ENCODE data around the gene MVB12B.

MVB12B gene

DNA sequence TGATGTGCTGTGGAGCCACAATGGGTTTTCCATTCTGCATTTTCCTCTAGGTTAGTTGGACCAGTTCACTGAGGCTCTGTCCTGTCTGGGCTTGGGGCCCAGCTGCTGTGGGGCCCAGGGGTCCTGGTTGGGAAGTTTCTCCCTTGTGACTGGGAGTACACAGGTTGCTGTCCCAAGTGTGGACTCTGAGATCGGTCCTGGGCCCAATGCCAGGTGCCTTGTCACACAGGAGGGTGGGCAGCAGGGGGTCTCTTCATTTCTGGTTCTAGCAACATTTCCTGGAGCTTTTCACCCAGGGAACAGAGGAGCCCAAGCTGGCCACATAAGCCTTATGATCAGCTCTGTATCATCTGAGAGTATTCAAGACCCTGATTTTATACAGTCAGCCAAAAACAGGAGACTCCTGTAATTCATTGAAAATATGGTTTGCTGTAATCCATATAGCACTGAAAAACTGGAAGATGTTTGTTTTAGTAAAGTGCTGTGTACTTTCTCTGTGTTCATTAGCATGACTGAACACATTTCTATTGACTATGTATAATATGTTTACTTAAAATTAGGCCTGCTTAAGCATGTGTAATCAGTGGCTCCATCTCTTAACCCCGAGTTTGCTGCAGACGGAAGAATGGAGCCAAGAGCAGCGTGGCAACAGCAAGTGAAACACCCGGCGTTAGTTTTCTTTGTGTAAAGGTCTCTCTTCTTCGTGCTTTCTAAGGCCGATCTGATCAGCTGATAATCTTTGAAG lies 62.5 kb downstream of the MVB12B start:
- no peak for DNase-seq

DNA sequence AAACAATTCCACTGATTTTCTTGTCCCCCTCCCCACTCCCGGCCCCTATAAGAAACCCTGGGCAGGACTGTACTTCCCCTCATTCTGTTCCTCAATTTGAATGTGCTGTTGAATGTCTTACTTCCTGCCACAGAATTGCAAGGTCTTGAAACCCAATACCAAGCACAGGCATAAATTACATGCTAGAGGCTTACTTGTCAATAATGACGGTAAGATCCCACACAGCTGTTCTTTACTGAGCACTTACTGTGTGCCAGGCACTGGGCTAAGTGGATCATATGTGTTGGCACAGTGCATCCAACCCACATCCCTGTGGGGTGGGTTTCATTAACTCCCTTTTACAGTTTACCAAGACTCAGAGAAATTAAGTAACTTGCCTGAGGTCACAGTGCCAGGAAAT lies 63.4 kb downstream of the MVB12B start:
- DNase-seq, result no peak

DNA sequence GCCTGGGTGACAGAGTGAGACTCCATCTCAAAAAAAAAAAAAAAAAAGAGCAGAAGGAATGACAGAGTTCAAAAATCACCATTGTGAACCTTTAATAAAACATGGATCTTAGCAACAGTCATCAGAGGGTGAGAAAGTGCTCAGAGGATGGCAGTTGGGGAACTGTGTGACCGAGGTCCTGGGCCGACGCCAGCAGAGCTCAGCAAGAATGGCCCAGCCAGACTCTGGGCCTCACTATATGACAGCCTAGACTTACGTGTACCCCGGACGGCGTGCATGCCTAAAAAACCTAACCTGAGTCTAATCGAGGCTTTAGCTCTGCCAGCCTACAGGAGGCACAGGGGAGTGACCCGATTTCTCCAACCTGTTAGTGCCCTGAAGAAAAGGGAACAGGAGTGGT lies 64.3 kb downstream of the MVB12B start:
- peak; percentile 64 for DNase-seq

DNA sequence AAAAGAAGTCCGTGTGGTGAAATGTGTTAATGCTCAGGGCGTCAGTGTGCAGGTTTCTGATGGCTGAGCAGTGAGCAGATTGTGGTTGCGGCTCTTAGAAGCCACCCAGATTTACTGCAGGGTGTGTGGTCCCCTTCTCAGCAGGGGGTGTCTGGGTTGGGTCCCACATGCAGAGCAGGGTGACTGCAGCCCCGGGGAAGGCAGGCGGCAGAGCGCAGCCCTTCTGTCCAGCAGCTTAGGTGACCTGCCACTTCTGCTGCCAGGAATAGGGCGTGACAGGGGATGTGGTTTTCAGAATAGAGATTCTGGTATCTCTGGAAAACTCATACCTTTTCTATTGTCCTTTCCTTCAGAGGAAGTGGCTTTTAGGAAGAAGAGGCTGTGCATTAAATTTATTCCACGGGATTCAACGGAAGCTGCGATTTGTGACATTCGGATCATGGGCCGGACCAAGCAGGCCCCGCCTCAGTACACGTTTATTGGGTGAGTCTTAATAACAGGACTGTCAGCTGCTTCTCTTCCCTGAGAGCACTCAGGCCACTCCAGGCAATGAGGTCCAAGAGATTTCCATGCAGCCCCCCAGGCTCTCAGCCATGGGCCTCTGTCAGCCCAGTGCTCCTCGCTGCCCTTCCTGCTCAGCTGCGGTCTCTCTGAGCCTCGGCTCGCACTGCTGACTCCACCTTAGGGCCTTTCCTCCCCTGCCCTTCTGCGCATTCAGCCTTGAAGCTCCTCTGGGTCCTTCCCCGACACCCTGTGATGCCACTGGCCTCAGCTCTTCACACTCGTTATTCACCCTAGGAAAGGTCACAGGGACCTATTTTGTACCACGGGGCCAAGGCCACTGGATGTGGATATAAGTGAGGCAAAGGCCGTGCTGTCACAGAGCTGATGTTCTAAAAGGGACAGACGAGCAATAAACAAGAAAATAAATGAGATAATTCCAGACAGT lies 65.4 kb downstream of the MVB12B start:
- DNase-seq, result no peak

DNA sequence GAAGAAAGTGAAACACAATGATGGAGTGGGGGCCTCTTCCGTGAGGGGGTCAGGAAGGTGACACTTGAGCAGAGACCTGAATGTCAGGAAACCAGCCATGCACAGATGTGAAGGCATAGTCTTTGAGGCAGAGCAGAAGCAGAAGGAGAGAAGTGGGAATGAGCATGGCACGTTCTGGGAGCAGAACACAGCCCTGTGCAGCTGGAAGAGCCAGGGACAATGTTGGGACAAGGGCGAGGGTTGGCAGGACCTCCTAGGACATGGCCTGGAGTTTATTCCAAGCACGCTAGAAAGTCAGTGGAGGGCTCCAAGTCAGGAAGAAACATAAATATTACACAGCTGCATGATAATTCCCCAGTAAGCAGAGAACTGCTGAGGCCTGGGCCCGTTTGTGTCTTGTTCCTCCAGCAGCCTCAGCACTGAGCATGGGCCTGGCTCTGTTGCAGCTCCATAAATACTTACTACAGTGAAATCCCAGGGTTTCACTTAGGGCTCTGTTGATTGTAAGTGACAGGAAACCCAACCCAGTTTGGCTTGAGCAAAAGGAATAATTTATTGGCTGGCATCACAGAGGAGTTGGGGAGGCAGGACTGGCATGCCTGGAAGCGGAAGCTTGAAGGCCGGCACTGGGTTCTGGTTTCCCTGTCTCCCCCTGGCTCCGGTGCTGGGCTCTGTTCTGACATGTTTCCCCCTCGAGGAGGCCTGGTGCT lies 66.2 kb downstream of the MVB12B start:
- no peak for DNase-seq

DNA sequence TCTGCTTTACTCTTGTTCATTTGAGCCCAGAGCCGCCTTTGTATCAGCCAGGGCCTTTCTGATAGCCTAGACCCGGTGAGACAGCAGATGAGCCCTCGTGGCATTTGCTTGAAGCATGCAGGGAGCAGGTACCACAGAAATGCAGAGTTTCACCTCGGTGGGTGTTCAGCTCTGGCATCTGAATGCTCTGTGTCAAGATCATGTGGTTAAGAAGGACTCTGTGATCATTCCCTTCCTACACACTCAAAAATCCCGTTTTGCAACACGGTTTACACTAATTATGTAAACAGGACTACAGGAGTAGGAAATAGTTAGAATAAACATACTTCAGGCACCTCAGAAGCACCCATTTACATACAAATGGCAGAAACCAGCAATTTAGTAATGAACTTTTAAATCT lies 67.2 kb downstream of the MVB12B start:
- no peak for DNase-seq

DNA sequence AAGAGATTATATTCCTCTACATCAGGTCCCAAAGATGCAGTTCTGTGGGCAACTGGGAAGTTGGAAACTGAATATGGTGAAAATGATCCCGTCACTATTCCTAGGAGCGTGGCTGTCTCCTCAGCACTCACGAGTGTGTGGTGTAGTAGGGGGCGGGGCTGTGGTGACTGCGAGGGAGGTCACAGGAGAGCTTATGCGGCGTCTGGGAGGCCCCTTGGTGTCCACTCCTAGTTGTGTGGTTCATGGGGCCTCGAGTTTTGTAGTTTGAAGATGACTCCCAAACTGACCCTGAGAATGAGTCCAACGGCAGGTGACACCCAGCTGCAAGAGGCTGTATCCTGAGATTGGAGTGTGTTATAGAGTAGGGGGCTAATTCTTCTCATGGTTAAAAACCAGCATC lies 68.2 kb downstream of the MVB12B start:
- DNase-seq, result no peak

DNA sequence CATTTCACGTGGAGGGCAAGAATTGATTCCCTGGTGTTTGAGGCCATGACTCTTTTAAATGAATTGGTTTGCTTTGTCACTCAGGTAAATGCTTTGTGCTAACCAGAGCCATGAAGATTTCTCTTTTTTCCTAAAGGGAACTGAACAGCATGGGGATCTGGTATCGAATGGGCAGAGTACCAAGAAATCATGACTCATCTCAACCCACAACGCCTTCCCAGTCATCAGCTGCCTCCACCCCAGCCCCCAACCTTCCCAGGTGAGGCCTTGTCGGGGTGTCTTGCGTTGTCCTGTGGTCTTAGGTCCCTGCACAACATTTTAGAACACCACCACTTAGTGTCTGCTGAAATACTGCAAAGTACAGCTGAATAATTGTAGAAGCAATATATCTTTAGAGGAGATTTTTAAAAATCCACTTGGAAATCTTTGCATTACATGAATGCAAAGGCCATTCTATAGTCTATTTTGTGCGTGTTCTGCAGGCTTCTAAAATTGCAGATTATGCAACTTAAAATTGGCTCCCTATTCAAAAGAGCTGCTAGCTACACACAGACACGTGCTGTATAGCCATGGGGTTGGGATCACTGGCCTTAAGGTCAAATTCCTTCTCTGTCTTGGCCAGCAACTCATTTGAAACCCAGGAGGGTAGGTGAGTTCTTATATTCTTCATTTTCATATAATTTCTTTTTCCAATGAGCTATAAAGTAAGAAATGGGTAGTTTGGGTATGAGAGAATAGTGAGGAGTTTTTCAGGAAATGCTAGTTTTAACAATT lies 69.0 kb downstream of the MVB12B start:
- peak; percentile 42 for DNase-seq

DNA sequence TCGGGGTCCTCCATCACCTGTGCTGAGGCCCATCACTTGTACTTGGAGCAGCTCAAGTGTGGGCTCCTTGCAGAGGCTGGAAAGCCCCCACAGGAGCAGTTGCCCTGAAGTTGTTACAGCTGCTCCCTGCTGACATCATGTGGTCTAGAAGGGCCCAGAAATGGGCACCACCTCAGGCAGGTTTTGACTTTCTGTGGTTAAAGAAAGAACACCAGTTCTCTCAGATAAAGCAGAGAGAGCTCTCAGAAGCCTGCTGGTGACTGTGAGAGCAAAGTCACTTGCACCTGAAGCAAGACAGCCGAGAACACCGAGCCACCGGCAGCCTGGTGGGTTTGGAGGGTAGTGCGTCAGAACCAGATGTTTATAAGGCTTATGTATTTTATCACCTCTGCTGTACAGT lies 70.4 kb downstream of the MVB12B start:
- DNase-seq, result peak; percentile 81

DNA sequence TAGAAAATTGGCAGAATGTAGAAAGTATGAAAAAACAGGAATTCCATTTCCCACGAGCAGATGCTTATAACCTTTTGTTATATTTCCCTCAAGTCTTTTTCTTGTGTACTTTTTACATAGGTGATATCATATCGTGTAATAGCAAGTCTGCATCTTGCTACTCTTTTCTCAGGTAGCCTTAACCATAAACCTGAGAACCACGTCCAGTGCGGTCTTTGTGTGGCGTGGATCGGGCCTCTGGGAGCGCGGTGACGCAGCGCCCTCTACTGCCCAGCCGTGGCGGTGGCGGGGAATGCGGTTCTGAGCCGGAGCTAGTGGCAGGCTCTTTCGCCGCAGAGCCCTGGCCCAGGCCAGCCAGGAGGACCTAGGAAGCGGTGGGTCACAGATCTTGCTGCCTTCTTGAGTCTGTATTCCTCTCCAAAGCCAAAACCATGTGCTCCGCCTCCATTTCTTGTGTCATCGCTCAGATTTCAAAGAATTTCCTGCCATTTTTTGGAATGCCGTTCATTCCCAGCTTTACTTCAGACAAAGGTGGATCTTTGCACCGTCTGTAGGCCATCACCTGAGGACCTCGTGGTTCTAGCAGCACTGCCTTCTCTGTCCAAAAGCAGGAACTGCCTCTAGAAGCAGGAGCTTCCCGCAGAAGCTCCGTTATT lies 71.9 kb downstream of the MVB12B start:
- DNase-seq, result peak; percentile 80

DNA sequence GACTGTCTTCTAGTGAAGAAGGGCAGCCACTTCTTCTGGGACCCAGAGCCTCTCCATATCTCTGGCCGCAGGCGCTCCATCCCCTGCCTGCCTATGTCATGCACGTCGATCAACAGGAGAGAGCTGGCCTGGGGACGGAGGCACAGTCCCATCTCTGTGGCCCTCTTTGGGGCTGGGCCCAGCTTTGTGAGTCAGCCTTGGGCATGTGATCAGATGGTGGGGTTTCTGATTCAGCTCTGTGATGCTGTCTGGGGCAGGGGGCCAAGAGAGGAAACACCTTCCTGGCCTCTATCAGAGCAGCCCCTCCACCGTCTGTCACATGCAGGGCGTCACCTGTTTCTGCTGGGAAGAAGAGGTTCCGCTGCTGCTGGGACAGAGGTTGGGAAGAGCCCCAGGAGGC lies 72.6 kb downstream of the MVB12B start:
- no peak for DNase-seq

DNA sequence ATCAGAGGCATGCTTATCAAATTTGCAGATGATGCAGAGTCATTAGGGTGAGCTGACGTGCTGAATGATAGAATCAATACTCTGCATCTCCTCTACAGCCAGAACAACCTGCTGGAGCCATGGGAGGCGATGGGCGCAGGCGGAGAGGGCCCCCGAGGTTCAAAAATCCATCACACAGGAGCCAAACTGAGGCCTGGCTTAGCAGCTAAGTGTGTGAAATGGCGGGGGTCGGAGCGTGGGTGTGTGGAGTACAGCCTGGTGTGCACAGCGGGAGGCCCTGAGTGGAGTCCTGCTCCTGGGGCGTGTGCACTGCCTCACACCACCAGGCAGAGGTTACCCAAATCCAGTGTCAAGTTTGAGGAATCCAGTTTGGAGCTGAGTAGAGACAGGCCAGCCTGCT lies 73.2 kb downstream of the MVB12B start:
- no peak for DNase-seq

DNA sequence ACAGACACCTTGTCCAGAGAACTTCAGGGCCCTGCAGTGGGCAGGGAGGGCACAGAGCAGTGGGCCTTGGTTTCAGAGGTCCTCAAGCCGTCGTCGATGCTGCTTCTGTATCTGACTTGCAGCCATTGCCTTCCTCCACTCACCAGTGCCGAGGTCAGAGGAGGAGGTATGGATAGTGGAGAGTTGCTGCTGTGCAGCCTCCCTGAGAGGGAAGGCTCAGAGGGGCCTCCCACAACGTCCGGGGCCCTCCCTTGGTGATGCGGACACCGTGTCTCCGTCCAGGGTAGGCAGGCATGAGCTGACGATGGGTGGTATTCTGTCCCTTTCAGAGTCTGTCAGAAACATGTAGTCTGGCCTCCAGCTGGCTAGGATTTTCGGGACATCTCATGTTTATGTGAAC lies 73.9 kb downstream of the MVB12B start:
- DNase-seq, result no peak

DNA sequence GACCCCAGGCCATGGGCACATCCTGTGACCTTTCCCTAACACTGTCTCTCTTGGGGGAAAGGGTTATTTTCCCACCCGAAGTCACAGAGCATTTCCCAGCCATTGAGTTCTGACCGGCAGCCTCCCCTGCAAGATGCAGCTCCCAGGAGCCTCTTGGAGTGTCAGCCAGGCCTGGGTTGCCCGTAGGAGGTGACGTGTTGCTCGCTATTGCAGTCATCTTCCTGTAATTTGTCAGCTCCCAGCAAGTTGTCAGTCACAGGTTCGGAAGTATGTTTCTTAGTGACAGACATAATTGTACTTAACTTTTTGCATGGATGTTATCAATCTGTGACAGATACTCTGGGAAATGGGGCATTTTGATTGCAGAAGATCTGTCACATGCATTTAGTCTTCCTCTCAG lies 74.5 kb downstream of the MVB12B start:
- no peak for DNase-seq

DNA sequence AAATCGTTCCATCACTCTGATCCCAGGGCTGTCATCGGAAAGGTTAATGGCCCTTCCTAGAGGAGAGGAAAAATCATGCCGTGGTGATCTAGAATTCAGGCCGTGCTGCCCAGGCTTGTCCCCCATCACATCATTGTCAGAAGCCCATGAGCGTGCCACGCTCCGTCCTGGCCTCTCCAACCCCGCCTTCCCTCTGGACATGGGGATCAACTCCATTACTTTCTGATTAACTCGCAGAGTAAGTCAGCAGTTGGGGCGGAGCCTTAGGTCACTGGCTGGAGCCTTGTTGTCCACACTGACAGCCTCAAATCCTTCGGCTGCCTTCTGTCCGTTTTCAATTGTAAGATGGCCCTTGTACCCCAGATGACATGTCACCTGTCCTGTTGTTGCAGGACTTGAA lies 75.0 kb downstream of the MVB12B start:
- no peak for DNase-seq

DNA sequence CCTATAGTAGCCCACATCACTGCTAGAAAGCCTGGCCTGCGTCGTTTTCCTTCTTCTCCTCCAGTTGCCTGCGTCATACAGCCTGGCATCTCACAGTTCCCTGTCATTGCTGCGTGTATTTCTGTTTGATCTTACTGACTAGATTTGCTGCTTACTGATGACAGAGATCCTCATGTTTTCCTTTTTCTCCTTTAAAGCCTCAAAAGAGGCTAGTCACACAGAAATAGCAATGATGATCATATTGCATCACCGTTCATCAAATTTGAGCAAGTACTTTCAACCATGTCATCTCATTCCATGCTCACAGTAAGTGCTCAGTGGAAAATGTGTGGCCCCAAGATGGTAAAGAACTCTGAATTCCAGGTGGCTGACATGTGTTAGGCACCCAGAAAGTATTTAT lies 76.8 kb downstream of the MVB12B start:
- no peak for DNase-seq

DNA sequence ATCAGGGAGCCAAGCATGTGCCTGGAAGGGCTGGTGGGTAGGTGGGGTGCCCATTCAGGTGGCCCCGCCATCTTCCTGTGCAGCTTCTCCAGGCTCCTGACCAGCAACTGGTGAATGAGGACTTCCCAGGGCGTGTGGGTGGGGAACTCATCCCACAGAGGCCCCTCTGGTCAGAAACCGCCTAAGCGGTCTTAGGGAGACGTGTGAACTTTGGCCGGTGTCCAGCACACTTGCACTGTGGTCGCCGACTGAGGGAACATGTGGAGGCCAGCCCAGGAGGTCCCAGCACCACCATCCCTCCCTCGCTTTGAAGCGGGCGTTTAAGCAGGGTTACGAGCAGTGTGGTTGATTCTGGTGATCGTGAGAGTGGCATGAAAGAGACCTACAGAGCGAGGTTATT lies 77.8 kb downstream of the MVB12B start:
- DNase-seq, result no peak

DNA sequence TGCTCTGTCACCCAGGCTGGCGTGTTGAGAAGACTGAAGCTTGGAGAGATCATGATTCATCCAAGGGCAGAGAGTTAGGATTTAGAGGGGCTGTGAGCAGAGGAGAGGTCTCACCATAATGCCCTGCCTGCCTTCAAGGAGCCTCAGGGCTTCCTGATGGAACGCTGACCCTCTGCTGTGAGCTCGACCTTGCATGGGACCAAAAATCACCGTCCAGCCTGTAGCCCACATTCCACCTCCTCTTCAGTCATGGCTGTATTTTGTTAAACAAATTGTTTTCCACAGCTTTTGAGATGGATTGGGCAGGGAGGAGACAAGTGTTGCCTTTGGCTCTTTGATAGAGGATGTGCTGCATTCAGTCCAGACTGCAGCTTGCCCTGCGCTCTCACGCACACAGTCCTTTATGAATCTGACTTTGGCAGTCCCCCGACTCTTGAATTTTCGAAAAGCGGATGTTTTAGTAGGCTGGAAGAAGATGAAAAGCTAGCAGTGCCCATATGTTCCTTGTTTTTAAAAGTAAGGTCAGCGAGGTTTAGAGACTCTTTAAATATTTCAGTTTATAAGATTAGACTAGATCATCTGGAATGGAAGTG lies 79.5 kb downstream of the MVB12B start:
- no peak for DNase-seq

DNA sequence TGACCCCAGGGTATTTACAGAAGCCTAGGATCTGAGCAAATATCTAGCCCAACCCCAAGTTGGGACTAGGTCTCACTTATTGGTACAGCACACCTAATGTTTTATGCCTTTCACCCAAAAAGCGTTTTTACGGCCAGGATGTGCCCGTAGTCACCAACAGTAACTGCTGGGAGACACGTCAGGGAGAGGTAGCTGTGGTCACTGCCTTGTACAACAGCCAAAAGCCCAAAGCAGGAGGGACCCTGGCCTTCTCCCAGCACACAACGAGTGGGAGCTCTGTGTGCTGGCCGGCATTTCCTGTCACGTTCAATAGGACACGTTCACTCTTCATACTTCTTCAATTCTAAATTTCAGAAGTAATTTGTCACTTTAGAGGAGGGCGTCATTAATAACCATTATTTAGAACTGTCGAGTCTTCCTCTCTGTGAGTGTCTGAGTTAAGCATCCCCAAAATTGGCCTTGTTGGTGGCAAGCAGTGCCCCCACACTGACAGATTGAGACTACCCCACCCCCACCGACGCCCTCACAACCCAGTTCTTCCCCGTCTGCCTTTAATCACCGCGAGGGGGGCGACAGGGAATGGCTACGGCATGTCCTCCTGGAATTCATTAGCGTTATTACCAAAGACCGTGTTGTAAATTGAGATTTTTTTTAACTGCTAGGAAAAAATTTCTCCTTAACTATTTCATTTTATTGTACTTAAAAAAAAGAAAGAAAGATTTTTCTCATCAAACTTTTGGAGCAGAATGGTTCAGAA lies 80.7 kb downstream of the MVB12B start:
- no peak for DNase-seq

DNA sequence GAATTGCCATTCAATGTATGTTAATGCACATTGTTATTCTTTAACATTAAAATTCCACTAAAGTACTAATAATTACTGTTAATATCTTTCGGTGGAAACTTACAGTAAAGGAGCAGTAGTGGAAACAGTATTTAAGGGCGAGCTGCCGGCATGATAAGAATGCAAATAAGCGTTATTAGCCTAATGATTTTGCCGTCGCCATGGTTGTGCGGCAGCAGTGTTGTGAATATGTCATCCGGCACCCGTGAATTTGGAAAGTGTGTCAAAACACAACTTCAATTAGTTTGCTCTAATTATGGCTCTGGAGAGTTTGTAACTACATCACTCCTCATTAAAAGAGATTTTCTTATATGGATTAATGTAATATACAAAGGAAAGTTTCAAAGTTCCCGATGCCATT lies 81.4 kb downstream of the MVB12B start:
- DNase-seq, result no peak

DNA sequence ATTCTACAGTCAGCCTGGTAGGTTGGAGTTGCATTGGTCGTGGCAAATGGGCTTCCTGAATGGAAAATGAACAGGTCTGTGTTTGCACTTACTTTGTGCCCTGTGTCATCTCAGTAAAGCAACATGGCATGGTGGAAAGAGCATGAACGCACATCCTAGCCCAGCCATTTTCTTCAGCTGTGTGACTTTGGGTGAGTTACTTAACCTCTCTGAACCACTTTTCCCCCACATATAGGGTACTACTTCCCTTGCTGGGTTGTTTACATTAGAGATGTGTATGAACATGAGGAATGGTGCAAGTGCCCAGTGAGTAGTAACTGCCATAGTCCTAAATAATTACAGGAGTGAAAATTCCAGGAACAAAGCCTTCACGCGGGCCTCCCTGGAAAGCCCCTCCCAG lies 83.6 kb downstream of the MVB12B start:
- DNase-seq, result no peak

All from RPMI8226 (cell line).